ENCODE data around the gene TRPC5OS. TPM values are rescaled to one million over a fixed set of nuclear protein-coding genes. Genes with fewer than 3 reads are reported as not detected.

TRPC5OS gene
- total RNA-seq (0.13 TPM), polyA plus RNA-seq (ENCODE audit: insufficient read depth in 1 of 8, insufficient read length in 8 of 8, low replicate concordance in 1 of 8) (under 1 TPM; 0.09 to 0.27 (median 0.18) TPM)
- long read RNA-seq, donor 1 = 0 reads
- long read RNA-seq, donor 2 = 0 reads
- long read RNA-seq, donor 3 = 0 reads
- long read RNA-seq, donor 4 = 0 reads
- long read RNA-seq, donor 5 = 0 reads
- long read RNA-seq, donor 6 = 0 reads
- long read RNA-seq, donor 7 = 0 reads
- long read RNA-seq, donor 8 = 0 reads
- long read RNA-seq, donor 9 = 0 reads
- long read RNA-seq, donor 10 = 0 reads
- long read RNA-seq, donor 11 = 0 reads

GRCh38 chrX:111875881-111876280, at the start of gene TRPC5OS:
TSS of gene TRPC5OS (plus strand) at chrX:111876181. CDS start at chrX:111901850, 25,669 bp downstream.
- no CpG with 5 or more reads among the region's 1 CpG for WGBS (ENCODE audit: insufficient coverage)
- H3K27ac ChIP-seq (ENCODE audit: low read length) = no peak within 1 kb of the TSS
- no peak for DNase-seq
- no peaks in the 10 kb centered on the region for H3K9me3 ChIP-seq (replicated peaks; ENCODE audit: control insufficient read depth, low read depth, low read length)
- H3K4me1 ChIP-seq (ENCODE audit: control insufficient read depth, insufficient read depth, low read length) = no peaks in the 10 kb centered on the region
- no peaks in the 10 kb centered on the region for H3K36me3 ChIP-seq (ENCODE audit: control insufficient read depth, insufficient read depth, low read length)
- H3K27me3 ChIP-seq (ENCODE audit: control insufficient read depth, insufficient read depth, low read length) = peaks cover 10% of the 10 kb centered on the region
- H3K4me3 ChIP-seq (ENCODE audit: low read length) = no peak within 1 kb of the TSS

GRCh38 chrX:111829345-111829744, 46.6 kb upstream of the TRPC5OS start:
- Histone ChIP-seq H3K4me1 (ENCODE audit: control insufficient read depth, insufficient read depth, low read length) (peaks cover 6% of the 10 kb centered on the region), H3K27me3 (ENCODE audit: control insufficient read depth, insufficient read depth, low read length) (peaks cover 18% of the 10 kb centered on the region), H3K27ac (ENCODE audit: low read length) (no peak overlapping the region), H3K9me3 (replicated peaks; ENCODE audit: control insufficient read depth, low read depth, low read length) (no peaks in the 10 kb centered on the region), H3K4me3 (ENCODE audit: low read length) (no peak overlapping the region), H3K36me3 (ENCODE audit: control insufficient read depth, insufficient read depth, low read length) (no peaks in the 10 kb centered on the region)
- WGBS (ENCODE audit: insufficient coverage) = 84% methylated on average over 2 of the region's 2 CpGs
- no peak for DNase-seq

- peaks cover 17% of the 10 kb centered on the region for H3K27me3 ChIP-seq (ENCODE audit: control insufficient read depth, insufficient read depth, low read length)
- H3K4me3 ChIP-seq (ENCODE audit: low read length) = no peak overlapping the region
- peak overlapping the region; percentile 9 for H3K27ac ChIP-seq (ENCODE audit: low read length)
- H3K9me3 ChIP-seq (replicated peaks; ENCODE audit: control insufficient read depth, low read depth, low read length) = no peaks in the 10 kb centered on the region
- WGBS (ENCODE audit: insufficient coverage) = no CpG with 5 or more reads among the region's 2 CpGs
- no peaks in the 10 kb centered on the region for H3K36me3 ChIP-seq (ENCODE audit: control insufficient read depth, insufficient read depth, low read length)
- H3K4me1 ChIP-seq (ENCODE audit: control insufficient read depth, insufficient read depth, low read length) = peaks cover 6% of the 10 kb centered on the region
- no peak for DNase-seq
Measured at GRCh38 chrX:111830571-111830970, 45.4 kb upstream of the TRPC5OS start.

- H3K36me3 ChIP-seq (ENCODE audit: control insufficient read depth, insufficient read depth, low read length) = no peaks in the 10 kb centered on the region
- peak; percentile 67 for DNase-seq
- WGBS (ENCODE audit: insufficient coverage) = no CpG with 5 or more reads among the region's 1 CpG
- H3K9me3 ChIP-seq (replicated peaks; ENCODE audit: control insufficient read depth, low read depth, low read length) = no peaks in the 10 kb centered on the region
- no peak overlapping the region for H3K4me3 ChIP-seq (ENCODE audit: low read length)
- H3K4me1 ChIP-seq (ENCODE audit: control insufficient read depth, insufficient read depth, low read length) = peaks cover 6% of the 10 kb centered on the region
- H3K27me3 ChIP-seq (ENCODE audit: control insufficient read depth, insufficient read depth, low read length) = peaks cover 17% of the 10 kb centered on the region
- peak overlapping the region; percentile 55 for H3K27ac ChIP-seq (ENCODE audit: low read length)
Measured at GRCh38 chrX:111831343-111831742, 44.6 kb upstream of the TRPC5OS start.

GRCh38 chrX:111837197-111837596, 38.8 kb upstream of the TRPC5OS start:
- Histone ChIP-seq H3K36me3 (ENCODE audit: control insufficient read depth, insufficient read depth, low read length) (no peaks in the 10 kb centered on the region), H3K27ac (ENCODE audit: low read length) (peak overlapping the region; percentile 48), H3K27me3 (ENCODE audit: control insufficient read depth, insufficient read depth, low read length) (peaks cover 15% of the 10 kb centered on the region), H3K4me1 (ENCODE audit: control insufficient read depth, insufficient read depth, low read length) (peaks cover 8% of the 10 kb centered on the region), H3K4me3 (ENCODE audit: low read length) (no peak overlapping the region), H3K9me3 (replicated peaks; ENCODE audit: control insufficient read depth, low read depth, low read length) (no peaks in the 10 kb centered on the region)
- DNase-seq = peak; percentile 68
- 64% methylated on average over 1 of the region's 1 CpG for WGBS (ENCODE audit: insufficient coverage)

- Histone ChIP-seq H3K9me3 (replicated peaks; ENCODE audit: control insufficient read depth, low read depth, low read length) (no peaks in the 10 kb centered on the region), H3K36me3 (ENCODE audit: control insufficient read depth, insufficient read depth, low read length) (no peaks in the 10 kb centered on the region), H3K27me3 (ENCODE audit: control insufficient read depth, insufficient read depth, low read length) (peaks cover 12% of the 10 kb centered on the region), H3K4me3 (ENCODE audit: low read length) (no peak overlapping the region), H3K27ac (ENCODE audit: low read length) (no peak overlapping the region), H3K4me1 (ENCODE audit: control insufficient read depth, insufficient read depth, low read length) (no peaks in the 10 kb centered on the region)
- DNase-seq = no peak
- no CpG with 5 or more reads among the region's 4 CpGs for WGBS (ENCODE audit: insufficient coverage)
Measured at GRCh38 chrX:111847491-111848133, 28.4 kb upstream of the TRPC5OS start.

GRCh38 chrX:111848541-111848940, 27.4 kb upstream of the TRPC5OS start:
- H3K9me3 ChIP-seq (replicated peaks; ENCODE audit: control insufficient read depth, low read depth, low read length) = no peaks in the 10 kb centered on the region

GRCh38 chrX:111850975-111851374, 25.0 kb upstream of the TRPC5OS start:
- Histone ChIP-seq H3K4me3 (ENCODE audit: low read length) (no peak overlapping the region), H3K36me3 (ENCODE audit: control insufficient read depth, insufficient read depth, low read length) (no peaks in the 10 kb centered on the region), H3K27me3 (ENCODE audit: control insufficient read depth, insufficient read depth, low read length) (peaks cover 22% of the 10 kb centered on the region), H3K4me1 (ENCODE audit: control insufficient read depth, insufficient read depth, low read length) (no peaks in the 10 kb centered on the region), H3K9me3 (replicated peaks; ENCODE audit: control insufficient read depth, low read depth, low read length) (no peaks in the 10 kb centered on the region), H3K27ac (ENCODE audit: low read length) (no peak overlapping the region)
- DNase-seq = peak; percentile 81

More at GRCh38 chrX:111848541-111848940, 27.4 kb upstream of the TRPC5OS start:
- no peak overlapping the region for H3K4me3 ChIP-seq (ENCODE audit: low read length)
- no peaks in the 10 kb centered on the region for H3K36me3 ChIP-seq (ENCODE audit: control insufficient read depth, insufficient read depth, low read length)
- WGBS (ENCODE audit: insufficient coverage) = 80% methylated on average over 1 of the region's 5 CpGs
- peaks cover 14% of the 10 kb centered on the region for H3K27me3 ChIP-seq (ENCODE audit: control insufficient read depth, insufficient read depth, low read length)
- no peak for DNase-seq
- H3K27ac ChIP-seq (ENCODE audit: low read length) = no peak overlapping the region
- H3K4me1 ChIP-seq (ENCODE audit: control insufficient read depth, insufficient read depth, low read length) = no peaks in the 10 kb centered on the region

GRCh38 chrX:111854556-111855490, 21.2 kb upstream of the TRPC5OS start:
- Histone ChIP-seq H3K27ac (ENCODE audit: low read length) (no peak overlapping the region), H3K9me3 (replicated peaks; ENCODE audit: control insufficient read depth, low read depth, low read length) (no peaks in the 10 kb centered on the region), H3K4me3 (ENCODE audit: low read length) (no peak overlapping the region), H3K4me1 (ENCODE audit: control insufficient read depth, insufficient read depth, low read length) (no peaks in the 10 kb centered on the region), H3K36me3 (ENCODE audit: control insufficient read depth, insufficient read depth, low read length) (no peaks in the 10 kb centered on the region), H3K27me3 (ENCODE audit: control insufficient read depth, insufficient read depth, low read length) (peaks cover 15% of the 10 kb centered on the region)
- no CpG with 5 or more reads among the region's 4 CpGs for WGBS (ENCODE audit: insufficient coverage)
- no peak for DNase-seq

- Histone ChIP-seq H3K4me3 (ENCODE audit: low read length) (no peak overlapping the region), H3K36me3 (ENCODE audit: control insufficient read depth, insufficient read depth, low read length) (no peaks in the 10 kb centered on the region), H3K27ac (ENCODE audit: low read length) (no peak overlapping the region), H3K9me3 (replicated peaks; ENCODE audit: control insufficient read depth, low read depth, low read length) (no peaks in the 10 kb centered on the region), H3K4me1 (ENCODE audit: control insufficient read depth, insufficient read depth, low read length) (no peaks in the 10 kb centered on the region), H3K27me3 (ENCODE audit: control insufficient read depth, insufficient read depth, low read length) (peaks cover 15% of the 10 kb centered on the region)
- 17% methylated on average over 1 of the region's 1 CpG for WGBS (ENCODE audit: insufficient coverage)
- no peak for DNase-seq
Measured at GRCh38 chrX:111857534-111858060, 18.4 kb upstream of the TRPC5OS start.

Data from muscle of leg (tissue), 16 donors.